Psoas muscle (tissue), 8 donors: Measurements from ENCODE around the gene KITLG. TPM values are rescaled to one million over a fixed set of nuclear protein-coding genes. Genes with fewer than 3 reads are reported as not detected.

Experiments used
- ATAC-seq, 4 donors: fragments of 200-7000 bp; cut with Tn5 transposase; one replicate each; pipeline ENCODE4 v1.9.1; 2020; ENCODE audit warnings: moderate library complexity in 3 of 4, mild to moderate bottlenecking in 2 of 4
- DNase-seq, 2 donors: peaks; one replicate each; pipeline ENCODE4 v3.0.0-alpha.2; 2020
- H3K27ac ChIP-seq: fragments of 200-600 bp; one replicate; pipeline ENCODE4 v1.8.0; 2022
- H3K27me3 ChIP-seq, 3 donors: fragments of 200-600 bp in 1 of 3; one replicate each; pipeline versions ENCODE4 v1.6.1 to v1.8.0; 2013 to 2022; ENCODE audit warnings: low read length in 2 of 3, mild to moderate bottlenecking in 2 of 3, moderate library complexity in 1 of 3; ENCODE audit not compliant: insufficient read depth in 3 of 3
- H3K36me3 ChIP-seq, 2 donors: fragments of 200-600 bp in 1 of 2; one replicate each; pipeline versions ENCODE4 v1.6.1 to v1.8.0; 2013 to 2022; ENCODE audit warnings: low read depth in 1 of 2, mild to moderate bottlenecking in 1 of 2, moderate library complexity in 1 of 2; ENCODE audit not compliant: insufficient read depth in 1 of 2
- H3K4me1 ChIP-seq: fragments of 200-600 bp; one replicate; pipeline ENCODE4 v1.8.0; 2022
- H3K4me3 ChIP-seq: fragments of 200-600 bp; one replicate; pipeline ENCODE4 v1.8.0; 2022; ENCODE audit warnings: mild to moderate bottlenecking
- H3K9me3 ChIP-seq: fragments of 200-600 bp; one replicate; pipeline ENCODE4 v1.8.0; 2022
- WGBS, 3 donors: extraction: QIAGEN DNeasy Blood & Tissue Kit; methylation state at CpG; one replicate each; pipeline versions ENCODE4 v1.1.6 to v1.1.7; 2013; 5-methylcytosine and 5-hydroxymethylcytosine counted together
- intact Hi-C, 2 donors: fragments of 100-400 bp; cut with DNase I; formaldehyde crosslinking; loops; one replicate each; pipeline versions ENCODE4 v1.11.0 to v1.14.2; 2022
- polyA plus RNA-seq, 3 donors: library from polyadenylated mRNA; stranded (reverse); fragments of 200-250 nt; gene quantifications; one replicate each; pipeline ENCODE4 v1.2.3, GENCODE V29; 2013
- total RNA-seq, 4 donors: library from RNA; stranded (reverse); fragmentation: NEBNext Ultra II Directional in 2 of 4; extraction: Animal tissue kit (Norgen Biotek cat#: 25700) in 2 of 4; gene quantifications; one replicate each; pipeline versions ENCODE4 v1.2.1 to v1.2.4, GENCODE V29; 2021 to 2023
- TF ChIP-seq, protein P1 (sequence below): fragments of 200-600 bp; IDR thresholded peaks from one replicate; pipeline ENCODE4 v1.8.0; 2022; ENCODE audit warnings: antibody characterized with exemption
- donor health status: healthy with polysubstance abuse.
- donor health status: DM: no; HTN: no; CAD: no; lungs with moderate emphysema.
- donor health status: Bipolar disorder and iron deficiency.
- donor health status: healthy.
- donor health status: DM: yes; HTN: yes; CAD: no.
- donor health status: DM: no; HTN: no; CAD: no.
- donor health status: DM: no; HTN: no; CAD: no.
- donor health status: DM: yes; HTN: yes; CAD: no.

The KITLG gene
- total and polyA plus RNA-seq, 7 donors = 1.5 to 11.5 (median 4.1) TPM

DNA sequence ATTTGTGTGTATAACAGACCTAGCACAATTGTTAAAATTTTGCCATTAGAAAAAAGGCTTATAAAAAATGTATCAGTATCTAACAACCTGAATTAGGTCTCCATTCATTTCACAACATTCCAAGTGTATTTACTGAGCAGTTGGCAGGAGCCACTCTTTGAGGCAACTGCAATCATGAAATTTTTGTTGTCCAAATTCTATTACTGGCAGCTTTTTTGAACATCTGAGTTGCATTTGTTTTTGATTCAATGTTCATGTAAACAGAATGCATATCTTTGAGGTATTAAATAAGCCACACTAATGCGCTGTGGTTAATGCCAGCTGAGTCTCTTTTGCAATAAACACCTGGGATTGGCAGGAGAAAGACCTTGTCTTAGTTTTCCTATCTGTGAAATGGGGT is 8.7 kb downstream of the KITLG start:
- ATAC-seq (no peak), DNase-seq (no peak)
- Histone ChIP-seq H3K27ac (no peak overlapping the region), H3K9me3 (no peaks in the 10 kb centered on the region), H3K27me3 (no peaks in the 10 kb centered on the region), H3K4me3 (no peak overlapping the region), H3K36me3 (no peaks in the 10 kb centered on the region), H3K4me1 (no peaks in the 10 kb centered on the region)
- 82 to 97% (median 87%) methylated on average over 1 of the region's 1 CpG for WGBS, 3 donors
- intact Hi-C loops = no loop called here
- TF ChIP-seq, protein P1, sequence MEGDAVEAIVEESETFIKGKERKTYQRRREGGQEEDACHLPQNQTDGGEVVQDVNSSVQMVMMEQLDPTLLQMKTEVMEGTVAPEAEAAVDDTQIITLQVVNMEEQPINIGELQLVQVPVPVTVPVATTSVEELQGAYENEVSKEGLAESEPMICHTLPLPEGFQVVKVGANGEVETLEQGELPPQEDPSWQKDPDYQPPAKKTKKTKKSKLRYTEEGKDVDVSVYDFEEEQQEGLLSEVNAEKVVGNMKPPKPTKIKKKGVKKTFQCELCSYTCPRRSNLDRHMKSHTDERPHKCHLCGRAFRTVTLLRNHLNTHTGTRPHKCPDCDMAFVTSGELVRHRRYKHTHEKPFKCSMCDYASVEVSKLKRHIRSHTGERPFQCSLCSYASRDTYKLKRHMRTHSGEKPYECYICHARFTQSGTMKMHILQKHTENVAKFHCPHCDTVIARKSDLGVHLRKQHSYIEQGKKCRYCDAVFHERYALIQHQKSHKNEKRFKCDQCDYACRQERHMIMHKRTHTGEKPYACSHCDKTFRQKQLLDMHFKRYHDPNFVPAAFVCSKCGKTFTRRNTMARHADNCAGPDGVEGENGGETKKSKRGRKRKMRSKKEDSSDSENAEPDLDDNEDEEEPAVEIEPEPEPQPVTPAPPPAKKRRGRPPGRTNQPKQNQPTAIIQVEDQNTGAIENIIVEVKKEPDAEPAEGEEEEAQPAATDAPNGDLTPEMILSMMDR = no peak

DNA sequence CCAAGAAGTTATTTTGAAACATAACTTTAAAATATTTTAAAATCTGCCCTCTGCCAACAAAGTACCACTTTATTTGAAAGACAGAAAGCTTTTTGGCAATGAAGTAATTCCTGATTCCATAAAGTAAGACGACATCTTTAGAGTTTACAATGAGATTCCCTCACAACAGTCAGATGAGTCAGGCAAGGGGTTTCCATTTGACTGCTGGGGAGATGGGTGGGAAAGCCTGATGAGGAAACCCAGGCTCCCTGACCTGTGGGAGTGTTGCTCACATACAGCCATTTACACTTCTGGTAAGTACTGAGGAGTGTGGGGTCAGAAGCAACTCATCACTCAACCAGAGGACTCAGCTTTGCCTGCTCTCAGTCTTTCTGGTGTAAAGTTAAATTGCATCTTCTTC is 10.2 kb downstream of the KITLG start:
- H3K4me3 ChIP-seq = no peak overlapping the region
- ATAC-seq (no peak), DNase-seq (no peak)
- TF ChIP-seq, protein P1 = no peak
- no peaks in the 10 kb centered on the region for H3K27me3 ChIP-seq
- H3K36me3 ChIP-seq = no peaks in the 10 kb centered on the region
- WGBS, 3 donors = 63 to 77% (median 69%) methylated on average over 1 of the region's 1 CpG
- H3K9me3 ChIP-seq = no peaks in the 10 kb centered on the region
- no peak overlapping the region for H3K27ac ChIP-seq
- no peaks in the 10 kb centered on the region for H3K4me1 ChIP-seq
- intact Hi-C loops = no loop called here

DNA sequence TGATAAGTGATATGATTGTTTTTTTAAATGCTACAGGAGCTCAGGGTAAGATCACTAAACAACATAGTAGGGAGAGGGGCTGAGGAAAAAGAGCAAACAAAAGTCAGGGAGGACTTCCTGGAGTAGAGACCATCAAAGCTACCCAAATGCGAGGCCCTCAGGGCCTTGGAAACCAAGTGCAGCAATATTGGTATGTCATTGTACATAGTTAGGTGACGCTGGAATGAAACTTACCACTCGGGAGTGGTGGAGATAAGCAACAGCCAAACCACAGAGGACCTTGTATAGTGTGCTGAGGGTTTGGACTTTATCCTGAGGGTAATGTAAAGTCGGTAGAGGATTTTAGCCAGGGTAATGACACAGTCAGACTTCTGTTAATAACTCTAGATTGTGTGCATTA is 13.8 kb downstream of the KITLG start:
- WGBS, 3 donors = 81 to 89% (median 84%) methylated on average over 4 of the region's 4 CpGs
- H3K4me1 ChIP-seq = no peaks in the 10 kb centered on the region
- H3K4me3 ChIP-seq = no peak overlapping the region
- DNase-seq (no peak), ATAC-seq (no peak)
- intact Hi-C loops = no loop called here
- H3K9me3 ChIP-seq = no peaks in the 10 kb centered on the region
- H3K36me3 ChIP-seq = no peaks in the 10 kb centered on the region
- no peak overlapping the region for H3K27ac ChIP-seq
- H3K27me3 ChIP-seq = no peaks in the 10 kb centered on the region
- TF ChIP-seq, protein P1 = no peak

DNA sequence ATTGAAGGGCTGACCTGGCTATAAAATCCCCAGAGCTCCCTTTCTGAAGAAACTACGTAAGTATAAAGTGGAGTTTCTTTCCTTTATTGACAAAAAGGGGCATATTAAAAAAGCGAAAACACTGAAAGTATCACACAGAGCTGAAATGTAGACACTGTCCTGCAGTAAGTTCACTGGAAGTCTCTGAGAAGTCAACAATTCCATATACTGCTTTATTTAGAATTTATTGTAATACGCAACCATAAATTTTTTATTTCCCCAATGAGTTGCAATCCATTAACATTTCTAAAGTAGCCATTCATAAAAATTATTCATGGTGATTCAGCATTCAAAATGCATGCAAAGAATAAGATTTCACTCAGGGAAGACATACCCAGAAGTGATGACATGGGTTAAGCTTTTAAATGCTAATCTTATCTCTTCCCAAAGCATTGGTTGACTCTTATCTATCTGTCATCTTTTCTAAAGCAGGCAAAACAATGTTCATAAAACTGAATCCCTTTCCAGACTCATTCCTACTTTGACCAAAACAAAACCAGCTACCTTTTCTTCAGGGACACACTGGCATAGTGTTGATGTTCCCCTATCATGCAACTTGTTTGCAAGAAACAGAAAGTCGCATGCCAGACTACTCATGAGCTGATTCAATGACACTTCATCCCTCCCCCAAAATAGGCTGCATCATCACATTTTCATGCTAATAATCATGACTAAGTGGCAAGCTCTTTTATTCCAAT is 17.3 kb downstream of the KITLG start:
- H3K4me1 ChIP-seq = no peaks in the 10 kb centered on the region
- 92 to 93% (median 93%) methylated on average over 4 of the region's 4 CpGs for WGBS, 3 donors
- H3K27me3 ChIP-seq = no peaks in the 10 kb centered on the region
- no peaks in the 10 kb centered on the region for H3K36me3 ChIP-seq
- no peak for ATAC-seq
- no peak for DNase-seq
- H3K9me3 ChIP-seq = no peaks in the 10 kb centered on the region
- no peak overlapping the region for H3K27ac ChIP-seq
- intact Hi-C loops = no loop called here
- no peak overlapping the region for H3K4me3 ChIP-seq
- TF ChIP-seq, protein P1 = no peak

DNA sequence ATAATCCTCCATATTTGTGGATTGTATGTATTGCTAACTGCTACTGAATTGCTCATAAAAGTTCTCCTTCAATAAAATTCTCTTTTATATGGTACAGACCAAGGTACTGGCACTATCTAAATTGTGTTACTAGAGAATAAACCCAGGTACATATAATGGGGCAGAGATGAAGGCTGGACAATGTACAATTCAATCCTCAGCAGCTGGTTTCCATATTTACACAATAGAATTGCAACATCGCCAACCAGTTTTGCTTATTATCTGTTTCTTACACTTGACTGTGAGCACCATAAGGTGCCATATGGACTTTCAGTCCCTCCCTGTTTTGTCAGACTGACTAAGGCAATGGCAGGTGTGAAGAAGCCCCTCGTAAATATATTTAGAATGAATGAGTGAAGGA is 18.1 kb downstream of the KITLG start:
- 81 to 86% (median 82%) methylated on average over 2 of the region's 2 CpGs for WGBS, 3 donors
- no peak overlapping the region for H3K4me3 ChIP-seq
- no peaks in the 10 kb centered on the region for H3K4me1 ChIP-seq
- TF ChIP-seq, protein P1 = no peak
- ATAC-seq (no peak), DNase-seq (no peak)
- H3K27ac ChIP-seq = no peak overlapping the region
- intact Hi-C loops = no loop called here
- H3K36me3 ChIP-seq = no peaks in the 10 kb centered on the region
- H3K27me3 ChIP-seq = no peaks in the 10 kb centered on the region
- H3K9me3 ChIP-seq = no peaks in the 10 kb centered on the region
